ENCODE results near the gene CHL1. TPM values are rescaled to one million over a fixed set of nuclear protein-coding genes. Genes with fewer than 3 reads are reported as not detected.

CHL1 gene
- total and polyA plus RNA-seq, 2 of the 8 experiments (the other 6 are each of a cell fraction or from before 2014, with no cell fraction given), result 0.05 to 0.99 TPM

GRCh38 chr3:427128-427527, 230.6 kb downstream of the CHL1 start:
- Histone ChIP-seq H3K79me2 (ENCODE audit: control insufficient read depth in 1 of 2, insufficient read depth in 2 of 2, low read length in 2 of 2) (no peaks in the 10 kb centered on the region), H3K9ac (replicated peaks in 1 of 4; ENCODE audit: extremely low read depth in 1 of 4, low read depth in 3 of 4, low read length in 3 of 4) (no peak overlapping the region), H3K4me1 (replicated peaks in 1 of 4; ENCODE audit: control insufficient read depth in 3 of 4, insufficient read depth in 4 of 4, low read length in 3 of 4) (peaks cover 0 to 2% (median 0%) of the 10 kb centered on the region in 4 experiments; a peak in 1 of 7 replicates), H3K4me3 (ENCODE audit: extremely low read depth in 1 of 4, insufficient read depth in 2 of 4, low read depth in 3 of 4, low read length in 4 of 4) (no peak overlapping the region), H3K27ac (ENCODE audit: low read depth, low read length) (no peak overlapping the region), H3K4ac (replicated peaks; ENCODE audit: insufficient read length, low read depth, low read length) (no peak overlapping the region), H2BK5ac (ENCODE audit: low read depth, low read length) (no peak overlapping the region), H4K91ac (replicated peaks; ENCODE audit: insufficient read length, low read length) (no peak overlapping the region), H4K8ac (ENCODE audit: extremely low read depth, insufficient read depth, low read length) (no peak overlapping the region), H3K79me1 (ENCODE audit: low read depth, low read length) (no peaks in the 10 kb centered on the region), H3K4me2 (ENCODE audit: insufficient read depth in 1 of 2, low read depth in 2 of 2, low read length in 2 of 2) (no peak overlapping the region), H4K5ac (ENCODE audit: insufficient read length, low read depth, low read length) (no peak overlapping the region), H2BK12ac (ENCODE audit: low read depth, low read length) (no peak overlapping the region), H2BK15ac (ENCODE audit: low read length) (no peak overlapping the region), H2AK5ac (ENCODE audit: low read depth, low read length) (no peak overlapping the region), H3K27me3 (replicated peaks in 1 of 4; ENCODE audit: control insufficient read depth in 3 of 4, extremely low read depth in 1 of 4, insufficient read depth in 3 of 4, low read length in 3 of 4) (no peaks in the 10 kb centered on the region; a peak in 2 of 7 replicates), H3K18ac (ENCODE audit: extremely low read depth, low read length) (no peak overlapping the region), H3K56ac (replicated peaks; ENCODE audit: insufficient read length, low read depth, low read length) (no peak overlapping the region), H2BK120ac (replicated peaks; ENCODE audit: low read depth, low read length) (no peak overlapping the region), H3K9me3 (ENCODE audit: insufficient read depth in 2 of 2, low read depth in 1 of 2, low read length in 1 of 2) (no peaks in the 10 kb centered on the region), H4K20me1 (replicated peaks in 1 of 2; ENCODE audit: control insufficient read depth in 1 of 2, insufficient read depth in 2 of 2, low read length in 2 of 2) (no peaks in the 10 kb centered on the region), H3K36me3 (ENCODE audit: control insufficient read depth in 2 of 4, insufficient read depth in 4 of 4, low read length in 3 of 4) (no peaks in the 10 kb centered on the region), H2AFZ (ENCODE audit: low read length) (no peak overlapping the region), H3K14ac (ENCODE audit: insufficient read length) (no peak overlapping the region), H3K23me2 (ENCODE audit: low read depth, low read length) (no peaks in the 10 kb centered on the region), H2BK20ac (ENCODE audit: low read length) (no peak overlapping the region), H3K23ac (ENCODE audit: insufficient read length) (no peak overlapping the region)
- no peak for DNase-seq (ENCODE audit: low read depth in 1 of 2, low spot score in 2 of 2)
- ChIA-PET CTCF (ENCODE audit: partially characterized antibody) (no interaction called here), POLR2A (ENCODE audit: partially characterized antibody) (no interaction called here)
- no peak for FAIRE-seq
- 85% methylated on average over 4 of the region's 4 CpGs; no CpG with 5 or more reads in 1 of the 2 experiments for WGBS, 2 experiments (ENCODE audit: extremely low coverage in 1 of 2, insufficient coverage in 1 of 2, insufficient read length in 1 of 2, insufficient replicate concordance in 2 of 2, low coverage in 1 of 2, low lambda C conversion rate in 2 of 2, missing lambda C conversion rate in 1 of 2)
- TF ChIP-seq CEBPB (IDR thresholded peaks at IDR 0.05; ENCODE audit: low read depth, low read length) (no peak), EZH2 (IDR thresholded peaks at IDR 0.05; ENCODE audit: low read depth, low read length, severe bottlenecking) (no peak), CHD1 (IDR thresholded peaks at IDR 0.05; ENCODE audit: low read depth, low read length) (no peak), ZNF274 (IDR thresholded peaks at IDR 0.05; ENCODE audit: borderline replicate concordance, extremely low read depth, low read length) (no peak), NANOG (IDR thresholded peaks at IDR 0.05; ENCODE audit: insufficient read depth, low read depth, low read length, poor library complexity, severe bottlenecking) (no peak), CTCF (IDR thresholded peaks at IDR 0.05; ENCODE audit: control extremely low read depth in 1 of 3, insufficient read depth in 1 of 3, low read depth in 1 of 3, low read length in 3 of 3) (no peak), CTBP2 (IDR thresholded peaks at IDR 0.05; ENCODE audit: borderline replicate concordance, insufficient read depth, insufficient read length, low read length) (no peak), POLR2A (IDR thresholded peaks at IDR 0.05; ENCODE audit: control extremely low read depth in 1 of 2, low read depth in 2 of 2, low read length in 2 of 2) (no peak), RFX5 (IDR thresholded peaks at IDR 0.05; ENCODE audit: borderline replicate concordance, low read depth, low read length) (no peak), SIX5 (IDR thresholded peaks at IDR 0.05; ENCODE audit: low read depth, low read length) (no peak), CBX8 (IDR thresholded peaks at IDR 0.05; ENCODE audit: borderline replicate concordance, low read depth, low read length) (no peak), TCF12 (IDR thresholded peaks at IDR 0.05; ENCODE audit: low read depth, low read length) (no peak), BACH1 (IDR thresholded peaks at IDR 0.05; ENCODE audit: low read length) (no peak)
